OCI-LY1 (cell line): ENCODE data around the gene GFER.

Experiments
- EZH2 ChIP-seq: fragments of 200-600 bp; sonication (generic), shearing (Covaris generic); IDR thresholded peaks from 2 replicates; pipeline ENCODE4 v1.8.0; 2017; ENCODE audit warnings: borderline replicate concordance, mixed run types, mild to moderate bottlenecking, antibody characterized with exemption, low read length, moderate library complexity, mixed read lengths
- TF ChIP-seq, protein P1 (sequence below): fragments of 200-600 bp; sonication (generic), shearing (Covaris generic); IDR thresholded peaks from 2 replicates; pipeline ENCODE4 v1.5.1; 2017; ENCODE audit warnings: mild to moderate bottlenecking, antibody characterized with exemption, low read length, moderate library complexity, mixed read lengths

- TF ChIP-seq, protein P1, sequence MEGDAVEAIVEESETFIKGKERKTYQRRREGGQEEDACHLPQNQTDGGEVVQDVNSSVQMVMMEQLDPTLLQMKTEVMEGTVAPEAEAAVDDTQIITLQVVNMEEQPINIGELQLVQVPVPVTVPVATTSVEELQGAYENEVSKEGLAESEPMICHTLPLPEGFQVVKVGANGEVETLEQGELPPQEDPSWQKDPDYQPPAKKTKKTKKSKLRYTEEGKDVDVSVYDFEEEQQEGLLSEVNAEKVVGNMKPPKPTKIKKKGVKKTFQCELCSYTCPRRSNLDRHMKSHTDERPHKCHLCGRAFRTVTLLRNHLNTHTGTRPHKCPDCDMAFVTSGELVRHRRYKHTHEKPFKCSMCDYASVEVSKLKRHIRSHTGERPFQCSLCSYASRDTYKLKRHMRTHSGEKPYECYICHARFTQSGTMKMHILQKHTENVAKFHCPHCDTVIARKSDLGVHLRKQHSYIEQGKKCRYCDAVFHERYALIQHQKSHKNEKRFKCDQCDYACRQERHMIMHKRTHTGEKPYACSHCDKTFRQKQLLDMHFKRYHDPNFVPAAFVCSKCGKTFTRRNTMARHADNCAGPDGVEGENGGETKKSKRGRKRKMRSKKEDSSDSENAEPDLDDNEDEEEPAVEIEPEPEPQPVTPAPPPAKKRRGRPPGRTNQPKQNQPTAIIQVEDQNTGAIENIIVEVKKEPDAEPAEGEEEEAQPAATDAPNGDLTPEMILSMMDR = no peak
- no peak for TF ChIP-seq EZH2
These were observed 40.0 kb downstream of the GFER start for GRCh38 chr16:2024032-2024420.
